NCI-H510A treated with DMSO at 0.1 percent for 48 hours (cell line): Measurements from ENCODE around the gene YWHAE.
"Not testable (repeated sequence)": the region's sequence is repeated elsewhere in the genome, so short reads cannot be mapped to it uniquely, and the experiment has no call there.

Experiments used
- DNase-seq: peaks from one replicate; lab custom pipeline; 2025; lab: John Stamatoyannopoulos, UW

Gene YWHAE

DNA sequence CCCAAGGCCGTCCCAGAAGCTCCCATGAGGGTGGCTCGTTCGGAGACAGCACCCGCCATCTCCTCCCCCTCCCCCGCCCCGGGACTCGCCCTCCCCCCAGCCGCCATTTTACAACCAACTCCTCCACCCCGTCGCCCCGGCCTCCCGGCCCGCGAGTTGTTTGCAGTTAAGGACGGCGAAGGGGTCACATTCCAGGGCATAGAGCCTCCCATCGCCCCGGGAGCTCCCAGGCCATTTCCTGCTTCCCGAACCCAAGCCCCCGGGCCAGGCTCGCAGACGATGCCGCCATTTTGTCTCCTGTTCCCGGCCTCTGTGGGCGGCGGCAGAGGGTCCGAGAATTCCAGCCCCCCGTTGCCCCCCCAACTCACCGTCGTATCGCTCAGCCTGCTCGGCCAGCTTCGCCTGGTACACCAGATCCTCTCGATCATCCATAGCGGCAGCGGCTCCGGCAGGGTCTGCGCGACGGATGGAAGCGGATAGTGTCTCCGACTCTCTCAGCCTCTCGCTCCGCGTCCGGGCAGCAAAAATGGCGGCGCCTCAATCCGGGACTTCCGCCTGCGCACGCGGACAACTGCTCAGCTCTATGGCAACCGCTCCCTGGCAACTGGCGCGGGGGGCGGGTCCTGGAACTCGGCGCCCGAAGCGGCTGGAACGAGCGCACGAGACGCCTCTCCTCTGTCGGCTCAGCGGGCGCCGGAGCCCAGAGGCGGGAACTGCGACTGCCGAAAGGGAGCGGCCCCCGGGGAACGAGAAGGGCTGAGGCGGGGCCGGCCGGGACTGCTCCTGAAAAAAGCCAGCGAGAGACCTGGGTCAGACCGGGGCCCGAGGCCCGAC, at the start of gene YWHAE:
Gene YWHAE (minus strand): TSS at position 544 of the 834 bp plus-strand sequence. CDS start 112 bp downstream, at position 432.
- DNase-seq: peak; percentile 80

DNA sequence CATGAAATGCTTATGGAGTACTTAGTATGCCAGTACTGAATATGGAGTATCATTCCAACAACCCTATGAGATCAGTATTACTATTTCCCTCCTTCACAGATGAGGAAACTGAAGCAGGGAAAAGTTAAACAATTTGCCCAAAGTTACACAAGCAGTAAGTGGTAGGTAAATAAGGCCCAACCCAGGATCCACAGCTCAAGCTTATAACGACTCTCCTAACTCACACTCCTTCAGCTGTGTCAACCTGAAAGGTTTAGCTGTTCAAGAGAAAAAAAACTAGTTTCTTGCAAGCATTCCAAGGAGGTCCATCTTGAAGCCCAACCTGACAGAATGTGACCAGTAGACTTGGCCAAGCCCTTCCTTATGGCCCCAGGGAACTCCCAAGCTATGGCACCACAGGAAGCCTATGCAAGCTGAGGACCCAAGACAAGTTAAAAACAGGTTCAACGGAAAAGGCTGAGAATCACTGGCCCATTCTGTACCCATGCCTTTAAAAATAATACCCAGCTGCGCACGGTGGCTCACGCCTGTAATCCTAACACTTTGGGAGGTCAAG, 49.5 kb upstream of the YWHAE start:
- DNase-seq: no peak

DNA sequence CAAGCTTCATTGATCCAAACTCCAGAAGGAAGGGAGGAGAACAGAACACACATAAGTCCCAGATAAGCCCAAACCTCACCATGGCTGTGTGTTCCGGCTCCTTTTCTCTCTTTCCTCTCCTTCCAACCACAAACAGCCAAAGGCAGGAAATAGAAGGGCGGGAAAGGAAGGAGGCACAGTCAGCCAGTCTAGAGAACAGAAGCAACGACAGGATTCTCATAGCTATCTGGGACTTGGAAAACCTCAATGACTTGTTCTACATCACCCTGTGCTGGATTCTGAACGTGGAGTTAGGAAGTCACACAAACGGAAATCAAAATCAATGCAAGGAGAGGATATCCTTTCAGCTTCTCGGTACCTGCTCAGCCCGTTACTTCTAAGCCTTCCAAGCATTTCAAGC, 47.0 kb upstream of the YWHAE start:
- DNase-seq: no peak

DNA sequence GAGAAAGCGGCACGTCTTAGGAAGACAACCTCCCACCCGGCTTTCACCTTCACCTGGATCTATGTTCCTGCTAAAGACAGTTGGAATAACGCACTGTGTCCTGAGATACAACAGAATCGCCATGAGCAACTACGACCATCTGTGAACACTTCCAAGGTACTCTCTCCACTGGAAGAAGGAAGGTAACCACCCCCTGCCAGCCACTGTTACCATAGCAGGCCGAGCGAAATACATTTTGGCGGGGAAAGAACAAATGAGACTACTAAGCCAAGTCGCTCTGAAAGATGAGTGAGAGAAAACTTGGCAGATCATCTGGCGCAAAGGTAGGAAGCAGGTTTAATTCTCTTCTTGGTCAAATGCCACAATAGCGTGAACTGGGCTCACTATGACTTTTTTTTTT, 46.2 kb upstream of the YWHAE start:
- no peak for DNase-seq

DNA sequence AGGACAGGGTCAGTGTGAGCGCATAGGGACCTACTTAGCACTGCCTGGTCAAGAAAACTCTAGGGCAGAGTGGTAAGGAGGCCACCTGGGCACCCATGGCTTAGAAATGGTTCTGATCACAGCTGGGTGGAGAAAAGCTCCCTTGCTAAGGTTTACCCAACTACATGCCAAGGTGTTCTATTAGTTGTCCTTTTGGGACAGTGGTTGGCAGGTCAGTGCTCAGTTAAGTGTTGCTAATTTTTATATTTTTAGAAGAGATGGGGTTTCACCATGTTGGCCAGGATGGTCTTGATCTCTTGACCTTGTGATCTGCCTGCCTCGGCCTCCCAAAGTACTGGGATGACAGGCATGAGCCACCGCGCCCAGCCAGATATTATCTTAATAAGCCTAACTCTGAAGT, 45.7 kb upstream of the YWHAE start:
- not testable (repeated sequence) for DNase-seq

DNA sequence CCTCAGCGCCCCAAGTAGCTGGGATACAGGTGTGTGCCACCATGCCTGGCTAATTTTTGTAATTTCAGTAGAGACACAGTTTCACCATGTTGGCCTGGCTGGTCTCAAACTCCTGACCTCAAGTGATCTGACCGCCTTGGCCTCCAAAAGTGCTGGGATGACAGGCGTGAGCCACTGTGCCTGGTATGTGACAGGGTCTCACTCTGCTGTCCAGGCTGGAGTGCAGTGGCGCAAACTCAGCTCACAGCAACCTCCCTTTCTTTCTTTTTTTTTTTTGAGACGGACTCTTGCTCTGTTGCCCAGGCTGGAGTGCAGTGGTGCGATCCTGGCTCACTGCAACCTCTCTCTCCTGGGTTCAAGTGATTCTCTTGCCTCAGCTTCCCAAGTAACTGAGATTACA, 42.7 kb upstream of the YWHAE start:
- not testable (repeated sequence) for DNase-seq

DNA sequence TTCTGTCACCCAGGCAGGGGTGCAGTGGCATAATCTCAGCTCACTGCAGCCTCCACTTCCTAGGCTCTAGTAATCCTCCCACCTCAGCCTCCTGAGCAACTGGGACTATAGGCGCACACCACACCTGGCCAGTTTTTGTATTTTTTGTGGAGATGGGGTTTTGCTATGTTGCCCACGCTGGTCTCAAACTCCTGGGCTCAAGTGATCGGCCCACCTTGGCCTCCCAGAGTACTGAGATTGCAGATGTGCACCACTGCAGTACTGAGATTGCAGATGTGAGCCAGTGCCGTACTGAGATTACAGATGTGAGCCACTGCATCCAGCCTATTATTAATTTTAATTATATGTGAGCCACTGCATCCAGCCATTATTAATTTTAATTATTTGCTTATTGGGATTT, 42.2 kb upstream of the YWHAE start:
- no peak for DNase-seq

DNA sequence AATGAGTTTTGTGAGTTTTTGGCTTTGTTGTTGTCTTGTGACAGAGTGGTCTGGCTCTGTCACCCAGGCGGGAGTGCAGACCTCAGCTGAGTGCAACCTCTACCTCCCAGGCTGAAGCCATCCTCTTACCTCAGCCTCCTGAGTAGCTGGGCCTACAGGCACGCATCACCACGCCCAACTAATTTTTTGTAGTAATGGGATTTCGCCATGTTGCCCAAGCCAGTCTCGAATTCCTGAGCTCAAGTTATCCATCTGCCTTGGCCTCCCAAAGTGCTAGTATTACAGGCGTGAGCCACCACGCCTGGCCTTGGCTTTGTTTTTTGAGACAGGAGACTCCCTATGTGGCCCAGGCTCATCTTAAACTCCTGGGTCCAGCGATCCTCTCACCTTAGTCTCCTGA, 40.9 kb upstream of the YWHAE start:
- no peak for DNase-seq

DNA sequence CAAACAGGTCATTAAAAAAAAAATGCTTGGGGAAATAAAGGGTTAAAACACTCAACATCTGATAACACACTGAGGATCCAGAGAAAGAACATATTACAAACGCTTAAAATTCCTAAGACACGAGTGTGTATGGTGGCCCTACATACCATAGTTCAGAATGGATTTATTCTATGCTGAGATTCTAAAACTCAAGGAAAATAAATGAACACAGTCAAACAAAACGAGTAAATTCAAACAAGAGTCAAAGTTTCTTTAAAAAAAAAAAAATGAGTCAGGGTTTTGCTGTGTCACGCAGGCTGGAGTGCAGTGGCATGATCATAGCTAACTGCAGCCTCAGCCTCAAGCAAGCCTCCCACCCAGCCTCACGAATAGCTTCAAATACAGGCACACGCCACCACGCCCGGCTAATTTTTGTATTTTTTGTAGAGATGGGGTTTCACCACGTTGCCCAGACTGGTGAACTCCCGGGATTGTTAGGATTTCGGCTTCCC, 38.6 kb upstream of the YWHAE start:
- no peak for DNase-seq

DNA sequence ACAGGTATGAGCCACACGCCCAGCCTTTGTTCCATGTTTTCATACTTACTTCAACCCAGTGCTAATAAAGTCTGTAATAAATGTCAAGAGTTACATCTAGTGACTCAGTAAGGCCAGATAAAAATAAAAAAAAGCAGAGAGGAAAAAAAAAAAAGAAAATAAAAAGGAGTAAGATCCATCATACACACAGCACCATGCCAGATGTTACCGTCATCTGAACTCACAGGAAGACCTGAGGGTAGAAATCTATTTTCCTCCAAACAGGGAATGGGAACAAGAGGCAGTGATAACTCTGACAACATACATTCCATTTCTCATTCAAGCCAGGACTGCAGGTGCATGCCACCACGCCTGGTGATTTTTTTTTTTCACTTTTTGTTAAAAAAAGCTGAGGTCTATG, 35.3 kb upstream of the YWHAE start:
- no peak for DNase-seq

DNA sequence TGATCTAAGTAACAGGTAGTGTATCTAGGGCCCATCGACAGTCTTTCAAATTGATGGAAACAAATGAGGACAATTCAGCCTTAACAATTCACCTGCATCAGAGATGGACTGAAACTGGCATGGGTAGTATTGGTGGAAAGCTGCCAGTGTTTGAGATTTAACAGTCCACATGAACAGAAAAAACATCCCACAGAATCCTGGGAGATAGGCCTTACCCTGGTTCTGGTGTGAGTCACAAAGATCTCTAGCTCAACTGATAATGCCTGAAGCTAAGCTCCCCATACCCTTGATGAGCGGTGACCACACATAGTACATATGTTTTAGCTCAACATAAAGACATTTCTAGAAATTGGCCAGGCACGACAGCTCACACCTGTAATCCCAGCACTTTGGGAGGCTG, 34.1 kb upstream of the YWHAE start:
- DNase-seq: no peak

DNA sequence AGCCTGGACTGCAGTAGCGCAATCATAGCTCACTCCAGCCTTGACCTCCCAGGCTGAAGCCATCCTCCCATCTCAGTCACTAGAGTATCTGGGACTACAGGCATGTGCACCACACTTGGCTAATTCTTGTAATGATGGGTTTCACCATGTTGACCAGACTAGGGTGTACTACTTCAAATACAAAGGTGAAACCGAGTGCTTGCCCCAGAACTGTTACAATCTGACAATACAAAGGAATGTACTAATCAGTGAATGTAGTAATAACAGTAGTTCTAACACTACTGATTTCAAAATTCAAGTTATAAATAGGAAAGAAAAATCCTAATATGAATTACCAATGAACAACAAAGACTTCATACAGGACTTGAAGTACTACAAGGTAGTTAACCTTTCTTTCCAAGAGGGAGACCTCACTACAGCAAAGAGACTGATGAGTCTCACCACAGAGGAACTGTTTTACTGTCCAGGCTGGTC, 31.6 kb upstream of the YWHAE start:
- DNase-seq: no peak

DNA sequence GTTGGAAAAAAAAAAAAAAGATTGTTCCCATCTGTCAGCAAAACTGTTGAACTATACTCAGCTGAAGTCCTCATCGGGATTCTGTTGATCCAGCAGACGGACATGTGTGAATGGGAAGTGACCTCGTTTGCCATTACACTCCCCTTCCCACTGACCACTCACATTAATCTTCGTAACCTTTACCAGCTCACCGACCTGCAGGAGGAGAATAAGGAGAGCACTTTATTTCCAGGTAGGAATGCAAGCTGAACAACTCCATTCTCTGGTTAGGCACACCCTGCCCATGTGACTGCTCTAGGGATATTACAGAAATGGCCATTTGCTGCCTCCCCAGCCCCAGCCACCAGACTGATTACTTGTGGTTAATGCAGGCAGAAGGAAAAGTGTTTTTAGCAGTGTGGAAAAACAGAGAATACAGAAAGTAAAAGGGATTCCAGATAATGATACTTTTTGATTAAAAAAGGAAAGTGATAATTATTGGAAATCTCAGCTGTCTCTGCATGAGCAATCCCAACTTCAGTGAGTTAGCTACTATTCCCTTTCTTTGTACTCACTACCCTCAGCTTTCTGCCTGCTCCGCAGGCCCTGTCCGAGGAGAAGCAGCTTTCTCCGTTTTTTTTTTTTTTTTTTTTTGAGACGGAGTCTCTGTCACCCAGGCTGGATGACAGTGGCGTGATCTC, 23.6 kb upstream of the YWHAE start:
- no peak for DNase-seq

DNA sequence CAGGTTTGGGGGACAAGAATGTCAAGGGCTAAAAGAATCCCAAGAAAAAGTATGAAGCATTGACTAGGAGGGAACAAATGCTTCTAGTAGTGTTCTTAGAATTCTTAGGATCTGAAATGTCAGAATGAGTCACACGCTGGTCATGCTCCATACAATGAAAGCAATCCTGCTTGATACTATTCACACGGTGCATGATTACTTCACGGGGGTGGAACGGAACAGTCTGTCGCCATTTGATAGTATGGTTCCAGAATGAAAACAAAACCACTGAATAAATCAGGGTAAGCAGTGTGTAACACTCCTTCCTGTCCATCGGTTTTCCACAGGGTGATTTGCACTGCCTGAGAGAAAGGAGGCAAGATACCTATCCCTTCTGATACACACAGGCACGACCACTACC, 22.9 kb upstream of the YWHAE start:
- no peak for DNase-seq

DNA sequence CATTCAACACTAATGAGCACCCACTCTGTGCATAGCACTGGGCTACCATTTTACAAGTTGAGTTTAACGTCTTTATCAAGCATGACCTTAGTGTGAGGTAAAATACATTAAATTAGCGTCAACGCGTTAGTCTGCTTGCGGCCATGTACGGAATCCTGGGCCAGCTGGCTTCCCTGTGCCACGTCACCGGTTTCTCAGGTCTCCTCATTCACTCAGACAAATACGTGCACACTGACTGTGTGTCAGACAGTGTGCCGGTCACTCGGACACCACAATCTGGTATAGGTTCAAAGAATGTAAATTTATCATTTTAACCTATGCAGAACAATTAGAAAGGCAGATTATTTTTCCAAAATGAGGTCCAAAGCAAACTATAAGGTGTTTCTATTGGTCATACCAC, 21.4 kb upstream of the YWHAE start:
- DNase-seq: no peak

DNA sequence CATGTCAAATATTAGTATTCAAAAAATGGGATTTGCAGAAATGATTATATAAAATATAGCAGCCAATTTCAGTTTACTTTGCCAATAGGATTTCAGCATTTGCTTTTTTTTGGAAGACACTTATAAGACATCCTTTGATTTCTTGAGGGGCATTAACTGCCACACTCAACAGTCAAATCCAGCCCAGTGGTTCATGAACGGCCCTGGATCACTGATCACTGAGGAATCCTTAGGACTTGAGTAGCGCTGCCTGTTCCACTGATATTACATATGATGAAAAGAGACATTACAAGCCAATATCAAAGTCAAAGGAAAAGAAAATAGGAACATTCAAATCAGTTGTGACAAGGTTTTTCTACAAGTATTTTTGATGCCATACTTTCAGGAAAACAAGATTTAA, 21.0 kb upstream of the YWHAE start:
- DNase-seq: no peak

DNA sequence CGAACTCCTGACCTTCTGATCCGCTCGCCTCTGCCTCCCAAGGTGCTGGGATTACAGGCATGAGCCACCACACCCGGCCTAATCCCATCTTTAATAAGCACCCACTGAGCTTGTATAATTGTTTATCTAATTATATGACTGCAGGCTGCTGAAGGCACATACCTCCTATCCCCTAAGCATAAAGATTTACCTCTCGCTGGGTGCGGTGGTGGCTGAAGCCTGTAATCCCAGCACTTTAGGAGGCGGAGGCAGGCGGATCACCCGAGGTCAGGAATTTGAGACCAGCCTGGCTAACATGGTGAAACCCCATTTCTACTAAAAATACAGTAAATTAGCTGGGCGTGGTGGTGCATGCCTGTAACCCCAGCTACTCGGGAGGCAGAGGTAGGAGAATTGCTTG, 20.1 kb upstream of the YWHAE start:
- DNase-seq: no peak

DNA sequence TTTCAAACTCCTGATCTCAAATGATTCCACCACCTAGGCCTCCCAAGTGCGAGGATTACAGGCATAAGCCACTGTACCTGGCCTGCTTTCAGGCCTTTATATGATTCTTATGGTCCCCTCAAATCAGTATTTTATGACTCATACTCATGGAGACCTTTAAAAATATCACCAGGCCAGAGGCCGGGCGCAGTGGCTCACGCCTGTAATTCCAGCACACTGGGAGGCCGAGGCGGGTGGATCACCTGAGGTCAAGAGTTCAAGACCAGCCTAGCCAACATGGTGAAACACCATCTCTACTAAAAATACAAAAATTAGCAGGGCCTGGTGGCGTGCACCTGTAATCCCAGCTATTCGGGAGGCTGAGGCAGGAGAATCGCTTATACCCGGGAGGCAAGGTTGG, 18.5 kb upstream of the YWHAE start:
- not testable (repeated sequence) for DNase-seq

DNA sequence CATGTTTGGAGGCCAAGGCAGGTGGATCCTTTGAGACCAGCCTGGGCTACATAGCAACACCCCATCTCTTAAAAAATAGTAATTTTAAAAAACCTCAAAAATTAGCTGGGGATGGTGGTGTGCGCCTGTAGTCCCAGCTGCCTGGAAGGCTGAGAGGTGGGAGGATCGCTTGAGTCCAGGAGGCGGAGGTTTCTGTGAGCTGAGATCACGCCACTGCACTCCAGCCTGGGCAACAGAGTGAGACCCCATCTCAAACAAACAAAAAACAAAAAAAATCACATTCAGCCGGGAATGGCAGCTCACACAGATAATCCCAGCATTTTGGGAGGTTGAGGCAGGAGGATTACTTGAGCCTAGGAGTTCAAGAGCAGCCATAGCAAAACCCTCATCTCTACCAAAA, 16.4 kb upstream of the YWHAE start:
- DNase-seq: no peak

DNA sequence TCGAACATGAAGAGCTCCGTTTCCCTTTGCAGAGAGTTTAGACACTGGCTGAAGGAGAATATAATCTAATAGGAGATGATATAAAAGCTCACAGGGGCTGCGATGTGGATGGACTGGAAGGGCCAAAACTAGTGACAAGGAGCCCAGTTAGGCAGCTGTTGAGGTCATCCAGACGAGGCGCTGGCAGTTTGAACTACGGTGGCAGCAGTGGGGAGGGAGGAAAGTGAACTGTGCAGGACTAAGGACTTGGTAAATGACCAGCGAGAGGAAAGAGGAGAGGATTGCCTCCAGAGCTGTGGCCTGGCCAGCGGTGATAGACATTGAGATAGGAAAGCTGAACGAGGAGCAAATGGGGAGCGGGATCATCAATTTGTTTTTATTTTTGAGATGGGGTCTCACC, 14.6 kb upstream of the YWHAE start:
- DNase-seq: no peak

DNA sequence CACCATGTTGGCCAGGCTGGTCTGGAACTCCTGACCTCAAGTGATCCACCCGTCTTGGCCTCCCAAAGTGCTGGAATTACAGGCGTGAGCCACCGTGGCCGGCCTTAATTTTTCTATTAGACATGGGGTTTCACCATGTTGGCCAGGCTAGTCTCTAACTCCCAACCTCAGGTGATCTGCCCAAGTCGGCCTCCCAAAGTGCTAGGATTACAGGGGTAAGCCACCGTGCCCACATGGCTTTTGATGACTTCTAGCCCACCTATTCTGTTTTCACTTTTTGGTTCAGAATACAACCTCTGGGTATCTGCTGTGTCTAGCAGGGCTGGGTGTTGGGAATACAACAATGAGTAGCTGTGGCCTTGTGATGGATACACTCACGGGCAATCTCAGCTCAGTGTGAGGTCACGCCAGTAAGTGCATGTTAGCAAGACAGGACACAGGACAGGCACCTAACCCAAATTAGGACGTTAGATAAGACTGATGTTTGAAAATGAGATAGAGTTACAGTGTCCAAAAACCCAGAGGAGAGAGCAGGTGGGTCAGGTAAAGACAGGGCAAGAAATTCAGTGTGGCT, 14.1 kb upstream of the YWHAE start:
- DNase-seq: no peak

DNA sequence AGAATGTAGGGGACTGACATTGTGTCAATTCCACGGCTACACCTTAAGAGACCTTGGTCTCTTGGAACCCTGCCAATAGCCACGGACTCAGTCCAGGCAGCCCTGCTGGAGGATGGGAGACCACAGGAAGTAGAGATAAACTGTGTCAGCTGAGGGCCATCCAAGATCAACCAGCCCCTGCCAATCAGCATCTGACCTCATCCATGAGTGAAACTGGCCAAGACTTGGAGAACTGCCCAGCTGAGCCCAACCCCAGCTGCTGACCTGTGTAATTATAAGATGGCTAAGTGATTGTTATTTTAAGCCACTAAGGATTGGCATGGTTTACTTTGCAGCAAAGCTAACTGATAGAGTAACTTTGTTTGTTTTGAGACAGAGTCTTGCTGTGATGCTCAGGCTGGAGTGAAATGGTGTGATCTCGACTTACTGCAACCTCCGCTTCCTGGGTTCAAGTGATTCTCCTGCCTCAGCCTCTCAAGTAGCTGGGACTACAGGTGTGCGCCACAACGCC, 13.3 kb upstream of the YWHAE start:
- peak; percentile 22 for DNase-seq
